OCI-LY3 (cell line): ENCODE results near the gene TMC6.

ENCODE experiments used
- H2AFZ ChIP-seq: fragments of 200-600, 300-600 bp; shearing (Covaris generic); 2 replicates; pipeline ENCODE4 v1.6.0; 2014; ENCODE audit warnings: antibody characterized with exemption, low read depth, low read length
- H3K27ac ChIP-seq: fragments of 200-600, 300-600 bp; sonication (generic); 2 replicates; pipeline ENCODE4 v1.5.1; 2014; ENCODE audit warnings: mild to moderate bottlenecking, low read length, moderate library complexity, mixed read lengths
- H3K27me3 ChIP-seq: fragments of 200-600, 300-600 bp; sonication (generic); 2 replicates; pipeline ENCODE4 v1.6.1; 2014; ENCODE audit warnings: low read depth, low read length, mixed read lengths
- H3K36me3 ChIP-seq: fragments of 200-600, 300-600 bp; sonication (generic); replicated peaks from 2 replicates; pipeline ENCODE3; 2014; ENCODE audit warnings: low read depth, low read length, mixed read lengths
- H3K4me1 ChIP-seq: fragments of 300-600, 200-600 bp; sonication (generic); 2 replicates; pipeline ENCODE4 v1.6.1; 2014; ENCODE audit warnings: low read length, mixed read lengths
- H3K4me2 ChIP-seq: fragments of 200-600, 300-600 bp; sonication (generic); 2 replicates; pipeline ENCODE4 v1.6.1; 2014; ENCODE audit warnings: low read length, mixed read lengths
- H3K4me3 ChIP-seq: fragments of 300-600, 200-600 bp; sonication (generic); 2 replicates; pipeline ENCODE4 v1.5.1; 2014; ENCODE audit warnings: antibody characterized with exemption, mild to moderate bottlenecking, low read length, moderate library complexity
- H3K79me2 ChIP-seq: fragments of 300-600, 200-600 bp; shearing (Covaris generic); 2 replicates; pipeline ENCODE4 v1.6.1; 2014; ENCODE audit warnings: mild to moderate bottlenecking, low read length, mixed read lengths
- H3K9ac ChIP-seq: fragments of 300-600, 200-600 bp; shearing (Covaris generic); 2 replicates; pipeline ENCODE4 v1.6.0; 2014; ENCODE audit warnings: mild to moderate bottlenecking, low read length, moderate library complexity
- H3K9me3 ChIP-seq: fragments of 200-600, 300-600 bp; shearing (Covaris generic); 2 replicates; pipeline ENCODE4 v1.6.1; 2014; ENCODE audit warnings: low read length, mixed read lengths; ENCODE audit not compliant: insufficient read depth
- H4K20me1 ChIP-seq: fragments of 200-600, 300-600 bp; sonication (generic); 2 replicates; pipeline ENCODE4 v1.6.1; 2016; ENCODE audit warnings: low read length, mixed read lengths; ENCODE audit not compliant: insufficient read depth
- EZH2phosphoT487 ChIP-seq: fragments of 200-600 bp; shearing (Covaris generic); IDR thresholded peaks from 2 replicates; pipeline ENCODE4 v1.6.1; 2018; ENCODE audit warnings: antibody characterized with exemption, mixed run types, low read depth
- TF ChIP-seq, protein P1 (sequence below): fragments of 200-600, 300-600 bp; sonication (generic); IDR thresholded peaks from 2 replicates; pipeline ENCODE4 v1.5.1; 2014; ENCODE audit warnings: antibody characterized with exemption, low read length, low read depth

TMC6 gene

DNA sequence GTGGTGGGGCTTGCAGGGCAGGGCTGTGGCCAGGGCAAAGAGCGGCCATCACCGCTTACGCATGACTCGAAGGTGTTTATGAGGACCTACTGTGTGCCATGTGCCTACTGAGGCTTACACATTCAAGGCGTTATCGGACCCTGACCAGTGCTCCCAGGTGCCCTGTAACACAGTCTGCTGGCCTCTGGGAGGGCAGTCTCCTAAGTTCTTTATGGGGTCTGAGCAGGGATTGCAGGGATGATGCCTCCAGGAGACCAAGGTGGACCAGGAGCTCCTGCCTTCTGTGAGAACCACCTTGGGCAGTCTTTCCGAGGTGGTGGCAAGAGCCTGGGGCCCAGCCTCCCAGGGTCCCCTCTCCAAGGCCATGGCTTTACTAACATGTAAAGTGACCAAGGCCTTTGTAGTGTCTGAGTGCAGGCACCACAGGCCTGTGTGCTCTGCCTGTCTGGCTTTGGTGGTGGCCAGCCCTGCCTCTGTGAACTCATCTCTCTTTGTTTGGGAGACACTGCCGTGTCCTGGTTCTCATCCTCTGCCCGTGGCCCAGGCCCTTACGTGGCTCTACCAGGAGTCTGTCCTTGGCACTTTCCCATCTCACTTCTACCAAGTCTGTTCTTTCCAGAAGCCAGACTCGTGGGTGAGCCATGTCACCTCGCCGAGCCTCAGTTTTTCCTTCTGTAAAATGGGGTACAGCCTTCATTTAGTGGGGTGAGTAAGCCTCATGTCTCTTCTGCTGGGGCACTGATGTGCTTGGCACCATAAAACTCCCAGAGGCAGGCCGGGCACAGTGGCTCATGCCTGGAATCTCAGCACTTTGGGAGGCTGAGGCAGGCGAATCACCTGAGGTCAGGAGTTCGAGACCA lies 36.4 kb upstream of the TMC6 start:
- Histone ChIP-seq H4K20me1 (peaks cover 7% of the 10 kb centered on the region; the same call in 1 of the 2 replicates), H3K27me3 (no peaks in the 10 kb centered on the region), H3K4me1 (peaks cover 26% of the 10 kb centered on the region), H3K27ac (no peak overlapping the region), H2AFZ (no peak overlapping the region), H3K4me3 (no peak overlapping the region), H3K36me3 (peaks cover 16% of the 10 kb centered on the region), H3K4me2 (no peak overlapping the region), H3K79me2 (peaks cover 23% of the 10 kb centered on the region), H3K9me3 (no peaks in the 10 kb centered on the region), H3K9ac (no peak overlapping the region)
- TF ChIP-seq EZH2phosphoT487 = no peak
- TF ChIP-seq, protein P1, sequence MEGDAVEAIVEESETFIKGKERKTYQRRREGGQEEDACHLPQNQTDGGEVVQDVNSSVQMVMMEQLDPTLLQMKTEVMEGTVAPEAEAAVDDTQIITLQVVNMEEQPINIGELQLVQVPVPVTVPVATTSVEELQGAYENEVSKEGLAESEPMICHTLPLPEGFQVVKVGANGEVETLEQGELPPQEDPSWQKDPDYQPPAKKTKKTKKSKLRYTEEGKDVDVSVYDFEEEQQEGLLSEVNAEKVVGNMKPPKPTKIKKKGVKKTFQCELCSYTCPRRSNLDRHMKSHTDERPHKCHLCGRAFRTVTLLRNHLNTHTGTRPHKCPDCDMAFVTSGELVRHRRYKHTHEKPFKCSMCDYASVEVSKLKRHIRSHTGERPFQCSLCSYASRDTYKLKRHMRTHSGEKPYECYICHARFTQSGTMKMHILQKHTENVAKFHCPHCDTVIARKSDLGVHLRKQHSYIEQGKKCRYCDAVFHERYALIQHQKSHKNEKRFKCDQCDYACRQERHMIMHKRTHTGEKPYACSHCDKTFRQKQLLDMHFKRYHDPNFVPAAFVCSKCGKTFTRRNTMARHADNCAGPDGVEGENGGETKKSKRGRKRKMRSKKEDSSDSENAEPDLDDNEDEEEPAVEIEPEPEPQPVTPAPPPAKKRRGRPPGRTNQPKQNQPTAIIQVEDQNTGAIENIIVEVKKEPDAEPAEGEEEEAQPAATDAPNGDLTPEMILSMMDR = no peak

DNA sequence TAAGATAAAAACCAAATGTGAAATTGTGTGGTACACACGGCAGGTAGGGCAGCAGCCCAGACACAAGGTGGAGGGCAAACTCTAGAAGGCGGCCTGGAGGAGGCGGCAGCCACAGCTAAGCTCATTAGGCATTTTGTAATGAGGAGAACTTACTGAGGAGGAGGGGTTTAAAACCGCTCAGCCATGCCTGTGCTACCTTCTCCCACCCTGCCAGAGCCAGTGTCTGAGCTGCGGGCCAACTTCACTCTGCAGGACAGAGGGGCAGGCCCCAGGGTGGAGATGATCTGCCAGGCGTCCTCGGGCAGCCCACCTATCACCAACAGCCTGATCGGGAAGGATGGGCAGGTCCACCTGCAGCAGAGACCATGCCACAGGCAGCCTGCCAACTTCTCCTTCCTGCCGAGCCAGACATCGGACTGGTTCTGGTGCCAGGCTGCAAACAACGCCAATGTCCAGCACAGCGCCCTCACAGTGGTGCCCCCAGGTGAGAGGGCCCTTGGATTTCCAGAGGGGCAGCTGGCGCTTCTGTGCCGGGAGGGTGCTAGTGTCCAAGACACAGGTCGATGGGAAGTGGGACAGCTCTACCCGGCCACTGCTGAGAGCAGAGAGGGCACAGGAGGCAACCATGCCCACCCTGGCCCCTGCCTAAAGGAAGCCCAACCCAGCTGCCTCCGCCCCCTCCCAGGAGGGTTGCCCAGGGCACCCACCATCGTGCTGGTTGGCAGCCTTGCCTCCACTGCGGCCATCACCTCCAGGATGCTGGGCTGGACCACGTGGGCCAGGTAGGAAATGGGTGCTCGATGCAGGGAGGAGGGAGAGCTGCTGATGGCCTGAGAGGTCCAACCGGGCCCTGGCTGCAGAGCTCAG lies 35.6 kb upstream of the TMC6 start:
- Histone ChIP-seq H3K27me3 (no peaks in the 10 kb centered on the region), H2AFZ (no peak overlapping the region), H3K27ac (no peak overlapping the region), H3K4me3 (no peak overlapping the region), H3K9ac (no peak overlapping the region), H3K4me2 (no peak overlapping the region), H3K79me2 (peaks cover 14% of the 10 kb centered on the region), H3K36me3 (peaks cover 7% of the 10 kb centered on the region), H4K20me1 (no peaks in the 10 kb centered on the region), H3K9me3 (no peaks in the 10 kb centered on the region), H3K4me1 (peaks cover 31% of the 10 kb centered on the region)
- TF ChIP-seq EZH2phosphoT487 = no peak
- TF ChIP-seq, protein P1 = no peak

DNA sequence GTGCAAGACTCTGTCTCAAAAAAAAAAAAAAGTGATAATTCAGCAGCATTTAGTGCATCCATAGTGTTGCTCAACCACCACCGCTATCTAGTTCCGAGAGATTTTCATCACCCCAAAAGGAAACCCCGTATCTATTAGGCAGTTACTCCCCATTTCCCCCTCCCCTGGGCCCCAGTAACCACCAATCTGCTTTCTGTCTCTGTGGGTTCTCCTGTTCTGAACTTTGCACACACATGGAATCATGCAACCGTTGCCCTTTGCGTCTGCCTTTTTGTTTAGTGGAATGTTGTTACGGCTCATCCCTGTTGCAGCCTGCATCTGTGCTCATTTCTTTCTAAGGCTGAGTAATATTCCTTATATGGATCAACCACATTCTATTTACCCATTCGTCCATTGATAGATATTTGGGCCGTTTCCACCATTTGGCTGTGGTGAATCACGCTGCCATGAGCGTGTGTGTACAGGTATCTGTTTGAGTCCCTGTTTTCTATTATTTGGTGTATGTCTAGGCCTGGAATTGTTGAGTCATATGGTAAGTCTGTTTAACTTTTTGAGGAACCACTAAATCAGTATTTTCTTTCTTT lies 31.1 kb upstream of the TMC6 start:
- Histone ChIP-seq H4K20me1 (no peaks in the 10 kb centered on the region), H3K4me1 (peaks cover 52% of the 10 kb centered on the region), H3K36me3 (peaks cover 6% of the 10 kb centered on the region), H3K27me3 (no peaks in the 10 kb centered on the region), H2AFZ (peak overlapping the region; percentile 19; the same call in 1 of the 2 replicates), H3K9me3 (no peaks in the 10 kb centered on the region), H3K4me2 (peak overlapping the region; percentile 54), H3K27ac (peak overlapping the region; percentile 82), H3K9ac (peak overlapping the region; percentile 72), H3K4me3 (peak overlapping the region; percentile 15), H3K79me2 (no peaks in the 10 kb centered on the region)
- TF ChIP-seq, protein P1 = no peak
- TF ChIP-seq EZH2phosphoT487 = no peak
